ENCODE data around the gene SLC15A5. TPM values are rescaled to one million over a fixed set of nuclear protein-coding genes. Genes with fewer than 3 reads are reported as not detected.

The SLC15A5 gene
- total RNA-seq, 1 experiment from 2014 or later, result not detected

GRCh38 chr12:16241346-16241745, 36.1 kb downstream of the SLC15A5 start:
- BruUV-seq (replicated peaks), result no TSS peak
- no peak overlapping the region for H3K27ac Mint-ChIP-seq (ENCODE audit: unreplicated experiment)
- no peak overlapping the region for H3K4me3 Mint-ChIP-seq (ENCODE audit: low read depth, unreplicated experiment)
- DNase-seq, result no peak
- CTCF ChIA-PET, result no interaction called here
- H3K36me3 Mint-ChIP-seq (ENCODE audit: insufficient read depth, unreplicated experiment), result no peaks in the 10 kb centered on the region
- no peaks in the 10 kb centered on the region for H3K4me1 Mint-ChIP-seq (ENCODE audit: low read depth, unreplicated experiment)
- H3K9me3 Mint-ChIP-seq (ENCODE audit: low read depth, unreplicated experiment), result no peaks in the 10 kb centered on the region
- intact Hi-C loops (cut with micrococcal nuclease; ENCODE audit: unreplicated experiment), result no loop called here
- no peak for TF ChIP-seq CTCF (IDR thresholded peaks at IDR 0.05; ENCODE audit: unreplicated experiment)
- H3K27me3 Mint-ChIP-seq (ENCODE audit: unreplicated experiment), result no peaks in the 10 kb centered on the region

- H3K9me3 Mint-ChIP-seq (ENCODE audit: low read depth, unreplicated experiment), result no peaks in the 10 kb centered on the region
- H3K4me1 Mint-ChIP-seq (ENCODE audit: low read depth, unreplicated experiment), result no peaks in the 10 kb centered on the region
- H3K27ac Mint-ChIP-seq (ENCODE audit: unreplicated experiment), result no peak overlapping the region
- TF ChIP-seq CTCF (IDR thresholded peaks at IDR 0.05; ENCODE audit: unreplicated experiment), result no peak
- no peak overlapping the region for H3K4me3 Mint-ChIP-seq (ENCODE audit: low read depth, unreplicated experiment)
- no peaks in the 10 kb centered on the region for H3K27me3 Mint-ChIP-seq (ENCODE audit: unreplicated experiment)
- CTCF ChIA-PET, result interaction anchor here (0.7 to 0.8 kb wide), 3 partner anchors 47 to 91 kb away, joined by 3 to 5 read pairs (median 4); no protein-coding TSS in a partner anchor
- H3K36me3 Mint-ChIP-seq (ENCODE audit: insufficient read depth, unreplicated experiment), result no peaks in the 10 kb centered on the region
- no TSS peak for BruUV-seq (replicated peaks)
- intact Hi-C loops (cut with micrococcal nuclease; ENCODE audit: unreplicated experiment), result no loop called here
- no peak for DNase-seq
Measured at GRCh38 chr12:16238661-16239060, 38.8 kb downstream of the SLC15A5 start.

- H3K27me3 Mint-ChIP-seq (ENCODE audit: unreplicated experiment), result no peaks in the 10 kb centered on the region
- no peaks in the 10 kb centered on the region for H3K4me1 Mint-ChIP-seq (ENCODE audit: low read depth, unreplicated experiment)
- no peak for TF ChIP-seq CTCF (IDR thresholded peaks at IDR 0.05; ENCODE audit: unreplicated experiment)
- H3K36me3 Mint-ChIP-seq (ENCODE audit: insufficient read depth, unreplicated experiment), result no peaks in the 10 kb centered on the region
- no peak overlapping the region for H3K27ac Mint-ChIP-seq (ENCODE audit: unreplicated experiment)
- no peak overlapping the region for H3K4me3 Mint-ChIP-seq (ENCODE audit: low read depth, unreplicated experiment)
- no TSS peak for BruUV-seq (replicated peaks)
- peaks cover 2% of the 10 kb centered on the region for H3K9me3 Mint-ChIP-seq (ENCODE audit: low read depth, unreplicated experiment)
- intact Hi-C loops (cut with micrococcal nuclease; ENCODE audit: unreplicated experiment), result no loop called here
- CTCF ChIA-PET, result no interaction called here
- DNase-seq, result no peak
Measured at GRCh38 chr12:16229676-16230075, 47.8 kb downstream of the SLC15A5 start.

- Mint-ChIP-seq H3K36me3 (ENCODE audit: insufficient read depth, unreplicated experiment) (no peaks in the 10 kb centered on the region), H3K9me3 (ENCODE audit: low read depth, unreplicated experiment) (peaks cover 2% of the 10 kb centered on the region), H3K4me1 (ENCODE audit: low read depth, unreplicated experiment) (no peaks in the 10 kb centered on the region), H3K4me3 (ENCODE audit: low read depth, unreplicated experiment) (no peak overlapping the region), H3K27ac (ENCODE audit: unreplicated experiment) (no peak overlapping the region), H3K27me3 (ENCODE audit: unreplicated experiment) (no peaks in the 10 kb centered on the region)
- CTCF ChIA-PET, result no interaction called here
- no peak for TF ChIP-seq CTCF (IDR thresholded peaks at IDR 0.05; ENCODE audit: unreplicated experiment)
- DNase-seq, result no peak
- BruUV-seq (replicated peaks), result no TSS peak
- intact Hi-C loops (cut with micrococcal nuclease; ENCODE audit: unreplicated experiment), result no loop called here
Measured at GRCh38 chr12:16228067-16228466, 49.4 kb downstream of the SLC15A5 start.
